ENCODE measurements around the gene MYBL2. TPM values are rescaled to one million over a fixed set of nuclear protein-coding genes. Genes with fewer than 3 reads are reported as not detected.

Gene MYBL2
- total and polyA plus RNA-seq, 4 donors: 1.6 to 30.9 (median 1.9) TPM; not detected in 1

DNA sequence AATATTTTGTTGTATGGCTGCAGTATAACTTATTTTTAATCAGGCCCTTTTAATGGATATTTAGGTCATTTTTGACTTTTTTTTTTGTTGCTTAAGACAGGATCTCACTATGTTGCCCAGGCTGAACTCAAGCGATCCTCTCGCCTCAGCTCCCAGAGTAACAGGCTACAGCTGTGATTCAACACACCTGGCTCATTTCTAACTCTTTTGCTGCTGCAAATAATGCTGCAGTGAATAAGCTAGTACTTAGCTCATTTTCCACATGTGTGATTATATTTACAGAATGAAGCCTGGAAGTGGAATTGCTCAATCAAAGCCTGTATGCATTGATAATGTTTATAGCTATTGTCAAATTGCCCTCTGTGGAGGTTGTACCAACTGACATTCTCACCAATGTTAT lies 58.8 kb downstream of the MYBL2 start:
- H3K9me3 ChIP-seq (ENCODE audit: control insufficient read depth in 4 of 4, low read length in 3 of 4): no peaks in the 10 kb centered on the region
- H3K27ac ChIP-seq (ENCODE audit: low read depth in 1 of 2, low read length in 2 of 2): peak overlapping the region; percentile 25 to 53
- H3K4me3 ChIP-seq (ENCODE audit: low read depth in 1 of 3, low read length in 3 of 3): no peak overlapping the region
- WGBS: 83% methylated on average over 2 of the region's 2 CpGs
- TF ChIP-seq, protein P1, sequence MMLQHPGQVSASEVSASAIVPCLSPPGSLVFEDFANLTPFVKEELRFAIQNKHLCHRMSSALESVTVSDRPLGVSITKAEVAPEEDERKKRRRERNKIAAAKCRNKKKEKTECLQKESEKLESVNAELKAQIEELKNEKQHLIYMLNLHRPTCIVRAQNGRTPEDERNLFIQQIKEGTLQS (IDR thresholded peaks at IDR 0.05): no peak
- TF ChIP-seq, protein P2, sequence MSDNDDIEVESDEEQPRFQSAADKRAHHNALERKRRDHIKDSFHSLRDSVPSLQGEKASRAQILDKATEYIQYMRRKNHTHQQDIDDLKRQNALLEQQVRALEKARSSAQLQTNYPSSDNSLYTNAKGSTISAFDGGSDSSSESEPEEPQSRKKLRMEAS (IDR thresholded peaks at IDR 0.05): no peak
- TF ChIP-seq, protein P3, sequence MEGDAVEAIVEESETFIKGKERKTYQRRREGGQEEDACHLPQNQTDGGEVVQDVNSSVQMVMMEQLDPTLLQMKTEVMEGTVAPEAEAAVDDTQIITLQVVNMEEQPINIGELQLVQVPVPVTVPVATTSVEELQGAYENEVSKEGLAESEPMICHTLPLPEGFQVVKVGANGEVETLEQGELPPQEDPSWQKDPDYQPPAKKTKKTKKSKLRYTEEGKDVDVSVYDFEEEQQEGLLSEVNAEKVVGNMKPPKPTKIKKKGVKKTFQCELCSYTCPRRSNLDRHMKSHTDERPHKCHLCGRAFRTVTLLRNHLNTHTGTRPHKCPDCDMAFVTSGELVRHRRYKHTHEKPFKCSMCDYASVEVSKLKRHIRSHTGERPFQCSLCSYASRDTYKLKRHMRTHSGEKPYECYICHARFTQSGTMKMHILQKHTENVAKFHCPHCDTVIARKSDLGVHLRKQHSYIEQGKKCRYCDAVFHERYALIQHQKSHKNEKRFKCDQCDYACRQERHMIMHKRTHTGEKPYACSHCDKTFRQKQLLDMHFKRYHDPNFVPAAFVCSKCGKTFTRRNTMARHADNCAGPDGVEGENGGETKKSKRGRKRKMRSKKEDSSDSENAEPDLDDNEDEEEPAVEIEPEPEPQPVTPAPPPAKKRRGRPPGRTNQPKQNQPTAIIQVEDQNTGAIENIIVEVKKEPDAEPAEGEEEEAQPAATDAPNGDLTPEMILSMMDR (IDR thresholded peaks at IDR 0.05; ENCODE audit: low read depth, low read length, missing input control): no peak
- TF ChIP-seq TAF1 (conservative IDR thresholded peaks at IDR 0.05): no peak
- TF ChIP-seq, protein P4, sequence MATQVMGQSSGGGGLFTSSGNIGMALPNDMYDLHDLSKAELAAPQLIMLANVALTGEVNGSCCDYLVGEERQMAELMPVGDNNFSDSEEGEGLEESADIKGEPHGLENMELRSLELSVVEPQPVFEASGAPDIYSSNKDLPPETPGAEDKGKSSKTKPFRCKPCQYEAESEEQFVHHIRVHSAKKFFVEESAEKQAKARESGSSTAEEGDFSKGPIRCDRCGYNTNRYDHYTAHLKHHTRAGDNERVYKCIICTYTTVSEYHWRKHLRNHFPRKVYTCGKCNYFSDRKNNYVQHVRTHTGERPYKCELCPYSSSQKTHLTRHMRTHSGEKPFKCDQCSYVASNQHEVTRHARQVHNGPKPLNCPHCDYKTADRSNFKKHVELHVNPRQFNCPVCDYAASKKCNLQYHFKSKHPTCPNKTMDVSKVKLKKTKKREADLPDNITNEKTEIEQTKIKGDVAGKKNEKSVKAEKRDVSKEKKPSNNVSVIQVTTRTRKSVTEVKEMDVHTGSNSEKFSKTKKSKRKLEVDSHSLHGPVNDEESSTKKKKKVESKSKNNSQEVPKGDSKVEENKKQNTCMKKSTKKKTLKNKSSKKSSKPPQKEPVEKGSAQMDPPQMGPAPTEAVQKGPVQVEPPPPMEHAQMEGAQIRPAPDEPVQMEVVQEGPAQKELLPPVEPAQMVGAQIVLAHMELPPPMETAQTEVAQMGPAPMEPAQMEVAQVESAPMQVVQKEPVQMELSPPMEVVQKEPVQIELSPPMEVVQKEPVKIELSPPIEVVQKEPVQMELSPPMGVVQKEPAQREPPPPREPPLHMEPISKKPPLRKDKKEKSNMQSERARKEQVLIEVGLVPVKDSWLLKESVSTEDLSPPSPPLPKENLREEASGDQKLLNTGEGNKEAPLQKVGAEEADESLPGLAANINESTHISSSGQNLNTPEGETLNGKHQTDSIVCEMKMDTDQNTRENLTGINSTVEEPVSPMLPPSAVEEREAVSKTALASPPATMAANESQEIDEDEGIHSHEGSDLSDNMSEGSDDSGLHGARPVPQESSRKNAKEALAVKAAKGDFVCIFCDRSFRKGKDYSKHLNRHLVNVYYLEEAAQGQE (IDR thresholded peaks at IDR 0.05): no peak
- TF ChIP-seq YY1 (IDR thresholded peaks at IDR 0.05): no peak
- no peak for TF ChIP-seq FOXA2 (IDR thresholded peaks at IDR 0.05)
- no peak for TF ChIP-seq EGR1 (IDR thresholded peaks at IDR 0.05; ENCODE audit: low read depth in 2 of 2)
- no peak for TF ChIP-seq SP1 (IDR thresholded peaks at IDR 0.05)
- no peak for TF ChIP-seq FOXA1 (IDR thresholded peaks at IDR 0.05)
- TF ChIP-seq, protein P5, sequence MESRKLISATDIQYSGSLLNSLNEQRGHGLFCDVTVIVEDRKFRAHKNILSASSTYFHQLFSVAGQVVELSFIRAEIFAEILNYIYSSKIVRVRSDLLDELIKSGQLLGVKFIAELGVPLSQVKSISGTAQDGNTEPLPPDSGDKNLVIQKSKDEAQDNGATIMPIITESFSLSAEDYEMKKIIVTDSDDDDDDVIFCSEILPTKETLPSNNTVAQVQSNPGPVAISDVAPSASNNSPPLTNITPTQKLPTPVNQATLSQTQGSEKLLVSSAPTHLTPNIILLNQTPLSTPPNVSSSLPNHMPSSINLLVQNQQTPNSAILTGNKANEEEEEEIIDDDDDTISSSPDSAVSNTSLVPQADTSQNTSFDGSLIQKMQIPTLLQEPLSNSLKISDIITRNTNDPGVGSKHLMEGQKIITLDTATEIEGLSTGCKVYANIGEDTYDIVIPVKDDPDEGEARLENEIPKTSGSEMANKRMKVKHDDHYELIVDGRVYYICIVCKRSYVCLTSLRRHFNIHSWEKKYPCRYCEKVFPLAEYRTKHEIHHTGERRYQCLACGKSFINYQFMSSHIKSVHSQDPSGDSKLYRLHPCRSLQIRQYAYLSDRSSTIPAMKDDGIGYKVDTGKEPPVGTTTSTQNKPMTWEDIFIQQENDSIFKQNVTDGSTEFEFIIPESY (IDR thresholded peaks at IDR 0.05): no peak
- TF ChIP-seq HNF4A (conservative IDR thresholded peaks at IDR 0.05): no peak
- no peak for TF ChIP-seq GABPA (IDR thresholded peaks at IDR 0.05 in 1 of 2, conservative IDR thresholded peaks at IDR 0.05 in 1 of 2)
- no peak for TF ChIP-seq NR2F2 (IDR thresholded peaks at IDR 0.05)
- TF ChIP-seq JUND (IDR thresholded peaks at IDR 0.05): no peak
- no peak for DNase-seq (ENCODE audit: low spot score)
- no peaks in the 10 kb centered on the region for H3K27me3 ChIP-seq (ENCODE audit: control insufficient read depth in 4 of 4, insufficient read depth in 4 of 4, low read length in 3 of 4)
- H3K9ac ChIP-seq (ENCODE audit: low read depth in 1 of 2, low read length in 2 of 2): no peak overlapping the region
- no peaks in the 10 kb centered on the region for H3K36me3 ChIP-seq (ENCODE audit: control insufficient read depth in 4 of 4, insufficient read depth in 3 of 4, low read depth in 1 of 4, low read length in 3 of 4)
- H3K4me1 ChIP-seq (ENCODE audit: control insufficient read depth in 4 of 4, insufficient read depth in 4 of 4, low read length in 3 of 4): peaks cover 2 to 8% (median 7%) of the 10 kb centered on the region in 4 donors

DNA sequence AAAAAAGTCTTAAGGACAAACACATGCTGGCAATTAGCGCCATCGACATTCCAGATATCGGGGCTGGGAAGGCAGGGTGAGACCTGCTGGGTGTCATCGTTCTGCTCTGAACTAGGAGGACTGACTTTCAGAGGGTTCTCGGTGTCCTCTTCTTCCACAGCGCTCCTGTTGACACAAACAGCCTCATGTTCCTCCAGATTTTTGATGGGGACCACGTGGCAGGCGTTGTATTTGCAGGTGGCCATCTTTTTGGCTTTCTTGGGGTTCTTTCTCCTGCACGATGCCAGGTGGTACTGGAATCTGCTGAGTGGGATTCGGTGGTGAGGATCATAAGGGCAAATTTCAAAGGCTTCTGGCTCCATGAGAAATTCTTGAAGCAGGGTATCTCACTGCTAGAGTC lies 59.4 kb downstream of the MYBL2 start:
- DNase-seq (ENCODE audit: low spot score): no peak
- no peak for TF ChIP-seq HNF4A (conservative IDR thresholded peaks at IDR 0.05)
- TF ChIP-seq, protein P5 (IDR thresholded peaks at IDR 0.05): no peak
- TF ChIP-seq, protein P2 (IDR thresholded peaks at IDR 0.05): no peak
- TF ChIP-seq, protein P1 (IDR thresholded peaks at IDR 0.05): no peak
- TF ChIP-seq SP1 (IDR thresholded peaks at IDR 0.05): no peak
- no peak for TF ChIP-seq NR2F2 (IDR thresholded peaks at IDR 0.05)
- no peak for TF ChIP-seq FOXA2 (IDR thresholded peaks at IDR 0.05)
- TF ChIP-seq GABPA (IDR thresholded peaks at IDR 0.05 in 1 of 2, conservative IDR thresholded peaks at IDR 0.05 in 1 of 2): no peak
- no peak for TF ChIP-seq EGR1 (IDR thresholded peaks at IDR 0.05; ENCODE audit: low read depth in 2 of 2)
- no peak for TF ChIP-seq FOXA1 (IDR thresholded peaks at IDR 0.05)
- TF ChIP-seq, protein P3 (IDR thresholded peaks at IDR 0.05; ENCODE audit: low read depth, low read length, missing input control): no peak
- TF ChIP-seq TAF1 (conservative IDR thresholded peaks at IDR 0.05): no peak

More for the DNA sequence above, 59.4 kb downstream of the MYBL2 start:
- Histone ChIP-seq H3K9ac (ENCODE audit: low read depth in 1 of 2, low read length in 2 of 2) (no peak overlapping the region), H3K36me3 (ENCODE audit: control insufficient read depth in 4 of 4, insufficient read depth in 3 of 4, low read depth in 1 of 4, low read length in 3 of 4) (no peaks in the 10 kb centered on the region), H3K4me3 (ENCODE audit: low read depth in 1 of 3, low read length in 3 of 3) (no peak overlapping the region), H3K27ac (ENCODE audit: low read depth in 1 of 2, low read length in 2 of 2) (no peak overlapping the region), H3K27me3 (ENCODE audit: control insufficient read depth in 4 of 4, insufficient read depth in 4 of 4, low read length in 3 of 4) (no peaks in the 10 kb centered on the region), H3K4me1 (ENCODE audit: control insufficient read depth in 4 of 4, insufficient read depth in 4 of 4, low read length in 3 of 4) (peaks cover 2 to 8% (median 7%) of the 10 kb centered on the region in 4 donors), H3K9me3 (ENCODE audit: control insufficient read depth in 4 of 4, low read length in 3 of 4) (no peaks in the 10 kb centered on the region)
- 89% methylated on average over 10 of the region's 10 CpGs for WGBS
